ENCODE measurements around the gene SF3B2. TPM values are rescaled to one million over a fixed set of nuclear protein-coding genes. Genes with fewer than 3 reads are reported as not detected.
"Not testable (repeated sequence)": the region's sequence is repeated elsewhere in the genome, so short reads cannot be mapped to it uniquely, and the experiment has no call there.

SF3B2 gene
- polyA plus RNA-seq (ENCODE audit: insufficient read length in 4 of 4), result 100 to 1,000 TPM; 221 to 254 (median 237) TPM

- DNase-seq (ENCODE audit: low read depth in 4 of 4, low spot score in 2 of 4), result peak; percentile 83 to 96 (median 93)
These were observed at the start of gene SF3B2 for GRCh38 chr11:66051766-66052663. TSS of gene SF3B2 (plus strand) at chr11:66052364. CDS start at chr11:66052385, 21 bp downstream.

GRCh38 chr11:66002648-66003225, 49.4 kb upstream of the SF3B2 start:
- DNase-seq (ENCODE audit: low read depth in 4 of 4, low spot score in 2 of 4), result no peak

GRCh38 chr11:66003291-66003690, 48.9 kb upstream of the SF3B2 start:
- DNase-seq (ENCODE audit: low read depth in 4 of 4, low spot score in 2 of 4), result no peak

- DNase-seq (ENCODE audit: low read depth in 4 of 4, low spot score in 2 of 4), result no peak
These were observed 48.0 kb upstream of the SF3B2 start for GRCh38 chr11:66004186-66004585.

GRCh38 chr11:66006134-66006890, 45.9 kb upstream of the SF3B2 start:
- no peak for DNase-seq (ENCODE audit: low read depth in 4 of 4, low spot score in 2 of 4)

GRCh38 chr11:66006891-66007176, 45.3 kb upstream of the SF3B2 start:
- no peak for DNase-seq (ENCODE audit: low read depth in 4 of 4, low spot score in 2 of 4)

- no peak for DNase-seq (ENCODE audit: low read depth in 4 of 4, low spot score in 2 of 4)
These were observed 44.9 kb upstream of the SF3B2 start for GRCh38 chr11:66007201-66007634.

GRCh38 chr11:66008095-66008467, 44.1 kb upstream of the SF3B2 start:
- DNase-seq (ENCODE audit: low read depth in 4 of 4, low spot score in 2 of 4), result no peak

- DNase-seq (ENCODE audit: low read depth in 4 of 4, low spot score in 2 of 4), result no peak
These were observed 43.6 kb upstream of the SF3B2 start for GRCh38 chr11:66008468-66009101.

- not testable (repeated sequence) for DNase-seq (ENCODE audit: low read depth in 4 of 4, low spot score in 2 of 4)
These were observed 42.1 kb upstream of the SF3B2 start for GRCh38 chr11:66010036-66010435.

- no peak for DNase-seq (ENCODE audit: low read depth in 4 of 4, low spot score in 2 of 4)
These were observed 40.9 kb upstream of the SF3B2 start for GRCh38 chr11:66011239-66011784.

GRCh38 chr11:66011785-66012303, 40.3 kb upstream of the SF3B2 start, which contains the start of gene CST6:
TSS of gene CST6 (plus strand) at chr11:66012008. CDS start at chr11:66012045, 37 bp downstream.
- DNase-seq (ENCODE audit: low read depth in 4 of 4, low spot score in 2 of 4), result no peak

GRCh38 chr11:66012371-66012945, 39.7 kb upstream of the SF3B2 start:
- no peak for DNase-seq (ENCODE audit: low read depth in 4 of 4, low spot score in 2 of 4)

GRCh38 chr11:66012946-66013761, 39.0 kb upstream of the SF3B2 start:
- DNase-seq (ENCODE audit: low read depth in 4 of 4, low spot score in 2 of 4), result no peak

GRCh38 chr11:66013762-66014100, 38.4 kb upstream of the SF3B2 start:
- DNase-seq (ENCODE audit: low read depth in 4 of 4, low spot score in 2 of 4), result no peak

GRCh38 chr11:66014804-66015453, 37.2 kb upstream of the SF3B2 start:
- no peak for DNase-seq (ENCODE audit: low read depth in 4 of 4, low spot score in 2 of 4)

- DNase-seq (ENCODE audit: low read depth in 4 of 4, low spot score in 2 of 4), result no peak
These were observed 36.7 kb upstream of the SF3B2 start for GRCh38 chr11:66015454-66015881.

- DNase-seq (ENCODE audit: low read depth in 4 of 4, low spot score in 2 of 4), result no peak
These were observed 36.0 kb upstream of the SF3B2 start for GRCh38 chr11:66015936-66016792.

All from left renal cortex interstitium (tissue), 4 donors.